Thyroid gland (tissue), 4 donors: ENCODE data around the gene MIA. TPM values are rescaled to one million over a fixed set of nuclear protein-coding genes. Genes with fewer than 3 reads are reported as not detected.
"Not testable (repeated sequence)": the region's sequence is repeated elsewhere in the genome, so short reads cannot be mapped to it uniquely, and the experiment has no call there.

Experiments
- DNase-seq, 2 donors: peaks; one replicate each; pipeline ENCODE4 v3.0.0-alpha.2; 2019
- H3K27ac ChIP-seq, 3 donors: fragments of 200-600 bp; sonication (generic); 1 replicate in 2 of 3; 2 replicates in 1 of 3; pipeline ENCODE4 v1.5.1; 2016 to 2019; ENCODE audit warnings: mild to moderate bottlenecking in 1 of 3, moderate library complexity in 1 of 3
- H3K27me3 ChIP-seq: fragments of 200-600 bp; sonication (generic); one replicate; pipeline ENCODE4 v1.5.1; 2019
- H3K36me3 ChIP-seq, 2 donors: fragments of 200-600 bp; sonication (generic); one replicate each; pipeline ENCODE4 v1.5.1; 2016 to 2019
- H3K4me1 ChIP-seq, 2 donors: fragments of 200-600 bp; sonication (generic); one replicate each; pipeline ENCODE4 v1.5.1; 2017 to 2019
- H3K4me3 ChIP-seq, 3 donors: fragments of 200-600 bp; sonication (generic); replicated peaks in 1 of 3; 1 replicate in 2 of 3; 2 replicates in 1 of 3; pipeline ENCODE4 v1.5.1; 2016; ENCODE audit warnings: mild to moderate bottlenecking in 1 of 3
- H3K9me3 ChIP-seq: fragments of 200-600 bp; sonication (generic); one replicate; pipeline ENCODE4 v1.5.1; 2017
- POLR2A ChIP-seq, 2 donors: fragments of 450-650 bp; IDR thresholded peaks; one replicate each; pipeline ENCODE4 v1.6.1; 2017; ENCODE audit warnings: antibody characterized with exemption in 2 of 2, mild to moderate bottlenecking in 2 of 2, moderate library complexity in 1 of 2
- WGBS, 2 donors: methylation state at CpG; one replicate each; pipeline ENCODE4 v1.1.5; 2017; 5-methylcytosine and 5-hydroxymethylcytosine counted together
- intact Hi-C: fragments of 100-400 bp; cut with DNase I; formaldehyde crosslinking; loops from one replicate; pipeline ENCODE4 v1.15.1; 2023
- total RNA-seq, 4 donors: library from RNA; depleted of rRNA; stranded (reverse); fragments of >200 nt; gene quantifications; one replicate each; pipeline ENCODE4 v1.2.3, GENCODE V29; 2016
- TF ChIP-seq, protein P1 (sequence below), 6 experiments: fragments of 200-600 bp in 3 of 6; fragments of 450-650 bp in 3 of 6; sonication (generic) in 3 of 6; IDR thresholded peaks; one replicate each; pipeline ENCODE4 v1.5.1; 2016 to 2019; ENCODE audit warnings: antibody characterized with exemption in 6 of 6, mild to moderate bottlenecking in 2 of 6, inconsistent platforms in 1 of 6, moderate library complexity in 1 of 6

Gene MIA
- total RNA-seq = not detected

DNA sequence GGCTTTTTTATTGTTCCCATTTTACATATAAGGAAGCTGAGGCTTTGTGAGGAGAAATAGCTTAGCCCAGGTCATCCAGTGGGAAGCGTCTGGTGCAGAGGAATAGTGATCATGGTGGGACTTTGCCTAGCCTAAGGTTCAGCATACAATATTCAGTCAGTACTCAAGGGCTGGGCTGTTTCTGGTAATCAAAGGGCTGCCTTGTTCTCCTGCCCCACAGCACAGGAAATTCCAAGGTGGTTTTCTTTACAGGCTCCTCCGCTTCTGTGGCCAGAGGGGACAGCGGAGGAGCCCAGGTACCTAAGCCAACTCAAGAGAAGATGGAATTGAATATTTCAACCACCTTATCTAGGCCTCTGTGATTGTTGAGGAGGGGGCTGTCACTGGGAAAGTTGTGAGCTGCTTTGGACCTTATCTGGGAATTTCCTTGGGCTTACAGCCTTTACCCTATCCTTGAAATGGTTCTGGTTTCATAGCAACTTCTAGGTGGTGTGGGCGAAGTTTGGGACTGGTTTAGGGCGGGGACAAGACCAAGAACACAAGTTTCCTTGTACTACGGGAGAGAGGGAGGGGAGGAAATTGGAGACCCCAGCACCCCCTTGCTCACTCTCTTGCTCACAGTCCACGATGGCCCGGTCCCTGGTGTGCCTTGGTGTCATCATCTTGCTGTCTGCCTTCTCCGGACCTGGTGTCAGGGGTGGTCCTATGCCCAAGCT, at the start of gene MIA:
Gene MIA (plus strand): TSS at position 606 of the 716 bp plus-strand sequence. CDS start 22 bp downstream, at position 628.
- Histone ChIP-seq H3K9me3 (no peaks in the 10 kb centered on the region), H3K4me3 (no peak within 1 kb of the TSS), H3K27me3 (no peaks in the 10 kb centered on the region), H3K27ac (no peak within 1 kb of the TSS), H3K4me1 (peaks cover 12 to 14% of the 10 kb centered on the region in 2 donors), H3K36me3 (no peaks in the 10 kb centered on the region)
- intact Hi-C loops = no loop called here
- 88 to 90% methylated on average over 9 of the region's 9 CpGs for WGBS, 2 donors
- TF ChIP-seq POLR2A (IDR thresholded peaks at IDR 0.05) = no peak
- TF ChIP-seq, protein P1, sequence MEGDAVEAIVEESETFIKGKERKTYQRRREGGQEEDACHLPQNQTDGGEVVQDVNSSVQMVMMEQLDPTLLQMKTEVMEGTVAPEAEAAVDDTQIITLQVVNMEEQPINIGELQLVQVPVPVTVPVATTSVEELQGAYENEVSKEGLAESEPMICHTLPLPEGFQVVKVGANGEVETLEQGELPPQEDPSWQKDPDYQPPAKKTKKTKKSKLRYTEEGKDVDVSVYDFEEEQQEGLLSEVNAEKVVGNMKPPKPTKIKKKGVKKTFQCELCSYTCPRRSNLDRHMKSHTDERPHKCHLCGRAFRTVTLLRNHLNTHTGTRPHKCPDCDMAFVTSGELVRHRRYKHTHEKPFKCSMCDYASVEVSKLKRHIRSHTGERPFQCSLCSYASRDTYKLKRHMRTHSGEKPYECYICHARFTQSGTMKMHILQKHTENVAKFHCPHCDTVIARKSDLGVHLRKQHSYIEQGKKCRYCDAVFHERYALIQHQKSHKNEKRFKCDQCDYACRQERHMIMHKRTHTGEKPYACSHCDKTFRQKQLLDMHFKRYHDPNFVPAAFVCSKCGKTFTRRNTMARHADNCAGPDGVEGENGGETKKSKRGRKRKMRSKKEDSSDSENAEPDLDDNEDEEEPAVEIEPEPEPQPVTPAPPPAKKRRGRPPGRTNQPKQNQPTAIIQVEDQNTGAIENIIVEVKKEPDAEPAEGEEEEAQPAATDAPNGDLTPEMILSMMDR (IDR thresholded peaks at IDR 0.05) = no peak
- no peak for DNase-seq

DNA sequence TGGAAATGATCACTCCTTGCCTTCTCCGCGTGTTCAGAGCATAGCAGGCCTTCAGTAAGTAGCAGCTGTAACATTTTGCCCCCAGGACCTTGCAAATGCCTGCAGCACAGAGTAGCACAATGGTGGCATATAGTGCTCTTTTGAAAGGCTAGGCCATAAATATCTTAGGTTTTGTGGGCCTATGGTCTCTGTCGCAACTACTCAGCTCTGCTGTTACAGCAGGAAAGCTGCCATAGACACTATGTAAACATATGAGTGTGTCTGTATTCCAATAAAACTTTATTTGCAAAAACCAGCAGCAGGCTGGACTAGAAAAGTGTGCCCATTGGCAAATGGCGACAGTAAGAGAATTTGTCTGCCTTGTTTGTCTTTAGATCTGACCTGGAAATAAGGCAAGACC, 49.0 kb upstream of the MIA start:
- H3K4me3 ChIP-seq = no peak overlapping the region
- no peak for DNase-seq
- H3K36me3 ChIP-seq = peaks cover 66 to 70% of the 10 kb centered on the region in 2 donors
- peaks cover 8 to 25% of the 10 kb centered on the region in 2 donors for H3K4me1 ChIP-seq
- intact Hi-C loops = no loop called here
- H3K27me3 ChIP-seq = no peaks in the 10 kb centered on the region
- H3K9me3 ChIP-seq = no peaks in the 10 kb centered on the region
- no peak overlapping the region for H3K27ac ChIP-seq
- TF ChIP-seq POLR2A (IDR thresholded peaks at IDR 0.05) = no peak
- TF ChIP-seq, protein P1 (IDR thresholded peaks at IDR 0.05) = no peak
- WGBS, 2 donors = 93 to 100% methylated on average over 4 of the region's 4 CpGs

DNA sequence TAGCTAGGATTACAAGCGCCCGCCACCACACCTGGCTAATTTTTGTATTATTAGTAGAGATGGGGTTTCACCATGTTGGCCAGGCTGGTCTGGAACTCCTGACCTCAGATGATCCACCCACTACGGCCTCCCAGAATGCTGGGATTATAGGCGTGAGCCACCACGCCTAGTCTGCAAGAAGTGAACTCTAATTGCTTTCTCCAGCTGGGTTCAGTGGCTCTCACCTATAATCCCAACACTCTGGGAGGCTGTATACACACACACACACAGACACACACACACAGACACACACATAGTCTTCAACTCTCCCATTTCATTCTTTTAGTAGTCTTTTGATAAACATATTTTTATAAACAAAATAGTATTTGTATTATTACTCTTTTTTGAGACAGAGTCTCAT, 45.3 kb upstream of the MIA start:
- H3K27me3 ChIP-seq, H3K27ac ChIP-seq, DNase-seq, intact Hi-C loops, H3K4me3 ChIP-seq, H3K4me1 ChIP-seq, H3K9me3 ChIP-seq: not testable (repeated sequence)
- WGBS, 2 donors = 92 to 93% methylated on average over 5 of the region's 5 CpGs
- H3K36me3 ChIP-seq = peaks cover 83 to 88% of the 10 kb centered on the region in 2 donors

DNA sequence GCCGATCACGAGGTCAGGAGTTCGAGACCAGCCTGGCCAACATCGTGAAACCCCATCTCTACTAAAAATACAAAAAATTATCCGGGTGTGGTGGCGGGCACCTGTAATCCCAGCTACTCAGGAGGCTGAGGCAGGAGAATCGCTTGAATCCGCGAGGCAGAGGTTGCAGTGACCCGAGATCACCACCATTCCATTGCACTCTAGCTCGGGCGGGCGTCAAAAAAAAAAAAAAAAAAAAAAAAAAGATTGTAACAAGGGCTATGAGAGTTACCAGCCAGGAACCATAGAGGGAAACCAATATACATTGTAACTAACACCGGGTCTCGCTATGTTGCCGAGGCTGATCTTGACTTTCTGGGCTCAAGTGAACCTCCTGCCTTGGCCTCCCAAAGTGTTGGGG, 43.0 kb upstream of the MIA start:
- H3K36me3 ChIP-seq = peaks cover 82 to 92% of the 10 kb centered on the region in 2 donors
- H3K27me3 ChIP-seq, H3K9me3 ChIP-seq, DNase-seq, H3K4me3 ChIP-seq, H3K4me1 ChIP-seq, H3K27ac ChIP-seq, intact Hi-C loops: not testable (repeated sequence)
- WGBS, 2 donors = 93 to 94% methylated on average over 16 of the region's 16 CpGs

DNA sequence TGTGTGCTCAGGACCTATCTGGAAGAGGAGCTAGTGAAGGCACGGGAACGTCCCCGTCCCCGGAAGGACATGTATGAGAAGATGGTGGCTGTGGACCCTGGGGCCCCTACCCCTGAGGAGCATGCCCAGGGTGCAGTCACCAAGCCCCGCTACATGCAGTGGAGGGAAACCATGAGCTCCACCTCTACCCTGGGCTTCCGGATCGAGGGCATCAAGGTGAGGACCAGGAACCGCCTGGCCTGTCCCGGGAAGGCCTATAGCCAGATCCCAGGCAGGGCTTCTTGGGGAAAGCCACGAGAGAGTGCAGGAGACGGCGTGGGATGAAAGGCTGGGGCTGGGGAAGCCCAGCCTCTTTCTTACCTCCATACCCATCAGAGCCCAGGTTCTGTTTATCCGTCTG, 42.2 kb upstream of the MIA start:
- no peaks in the 10 kb centered on the region for H3K4me1 ChIP-seq
- TF ChIP-seq POLR2A (IDR thresholded peaks at IDR 0.05) = no peak
- TF ChIP-seq, protein P1 (IDR thresholded peaks at IDR 0.05) = no peak
- H3K9me3 ChIP-seq = no peaks in the 10 kb centered on the region
- no peak for DNase-seq
- intact Hi-C loops = no loop called here
- no peak overlapping the region for H3K4me3 ChIP-seq
- no peak overlapping the region for H3K27ac ChIP-seq
- 96 to 97% methylated on average over 12 to 13 of the region's 13 CpGs for WGBS, 2 donors
- H3K36me3 ChIP-seq = peaks cover 80 to 87% of the 10 kb centered on the region in 2 donors
- no peaks in the 10 kb centered on the region for H3K27me3 ChIP-seq

DNA sequence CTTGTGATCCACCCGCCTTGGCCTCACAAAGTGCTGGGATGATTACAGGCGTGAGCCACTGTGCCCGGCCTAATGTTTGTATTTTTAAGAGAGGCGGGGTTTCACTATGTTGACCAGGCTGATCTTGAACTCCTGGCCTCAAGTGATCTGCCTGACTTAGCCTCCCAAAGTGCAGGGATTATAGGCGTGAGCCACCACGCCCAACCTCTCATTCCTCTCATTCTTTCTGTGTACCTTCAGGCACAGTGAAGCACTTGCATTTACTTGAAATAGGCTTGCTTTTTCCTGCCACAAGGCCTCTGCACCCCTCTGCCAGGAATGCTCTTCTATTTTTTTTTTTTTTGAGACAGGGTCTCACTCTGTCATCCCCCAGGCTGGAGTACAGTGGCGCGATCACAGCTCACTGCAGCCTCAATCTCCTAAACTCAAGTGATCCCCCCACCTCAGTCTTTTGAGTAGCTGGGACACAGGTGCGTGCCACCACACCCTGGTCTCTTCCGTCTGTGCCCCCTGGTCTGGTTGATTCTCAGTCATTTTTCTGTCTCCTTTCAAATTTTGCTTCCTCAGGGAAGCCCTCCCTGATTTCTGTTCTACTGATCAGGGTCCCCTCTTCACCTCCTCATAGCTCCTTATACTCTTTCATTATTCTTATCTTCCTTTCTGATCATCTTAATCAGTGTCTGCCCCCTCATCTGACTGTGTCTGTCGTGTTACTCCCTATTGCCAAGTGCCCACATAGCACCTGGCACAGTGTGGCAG, 40.1 kb upstream of the MIA start:
- DNase-seq = no peak
- H3K9me3 ChIP-seq = no peaks in the 10 kb centered on the region
- no peak for TF ChIP-seq POLR2A (IDR thresholded peaks at IDR 0.05)
- TF ChIP-seq, protein P1 (IDR thresholded peaks at IDR 0.05) = no peak
- H3K36me3 ChIP-seq = peaks cover 79 to 81% of the 10 kb centered on the region in 2 donors
- 95 to 98% methylated on average over 11 of the region's 11 CpGs for WGBS, 2 donors
- no peaks in the 10 kb centered on the region for H3K27me3 ChIP-seq
- H3K27ac ChIP-seq = no peak overlapping the region
- H3K4me1 ChIP-seq = no peaks in the 10 kb centered on the region
- H3K4me3 ChIP-seq = no peak overlapping the region
- intact Hi-C loops = no loop called here
